Measurements from ENCODE around the gene CDH15. TPM values are rescaled to one million over a fixed set of nuclear protein-coding genes. Genes with fewer than 3 reads are reported as not detected.

CDH15 gene
- total and polyA plus RNA-seq, 2 donors (not counting 1 experiment from before 2014, with no cell fraction given): not detected

DNA sequence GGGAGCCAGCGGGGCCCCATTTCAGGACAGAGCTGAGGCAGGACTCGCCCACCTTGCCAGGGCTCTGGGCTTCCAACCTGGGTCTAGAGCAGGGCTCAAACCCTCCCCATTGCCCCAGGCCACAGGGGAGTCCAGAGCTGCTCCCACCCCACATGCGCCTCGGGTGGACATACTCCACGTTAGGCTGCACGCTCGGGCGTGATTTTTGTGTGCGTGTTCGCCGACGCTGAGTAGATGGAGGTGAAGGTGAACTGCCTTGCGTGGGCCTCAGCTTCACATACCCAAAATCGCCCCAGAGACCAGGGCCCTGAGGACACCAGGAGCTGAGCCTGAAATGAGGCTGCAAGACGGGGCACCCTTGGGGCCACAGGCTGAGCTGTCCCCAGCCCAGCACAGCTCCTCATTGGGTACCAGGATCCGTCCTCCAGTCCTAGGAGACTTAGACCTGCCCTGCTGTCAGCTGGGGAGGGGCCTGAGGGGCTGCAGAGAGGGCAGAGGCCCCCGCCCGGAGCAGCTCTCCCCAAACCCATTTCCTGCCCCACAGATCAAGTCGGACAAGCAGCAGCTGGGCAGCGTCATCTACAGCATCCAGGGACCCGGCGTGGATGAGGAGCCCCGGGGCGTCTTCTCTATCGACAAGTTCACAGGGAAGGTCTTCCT, 8.2 kb downstream of the CDH15 start:
- DNase-seq (no peak), ATAC-seq (ENCODE audit: low read depth) (no peak)
- H3K79me2 ChIP-seq (ENCODE audit: control insufficient read depth, insufficient read depth, low read length): no peaks in the 10 kb centered on the region
- Mint-ChIP-seq H3K27ac (no peak overlapping the region), H3K4me1 (no peaks in the 10 kb centered on the region), H3K4me3 (no peak overlapping the region), H3K9me3 (ENCODE audit: insufficient read depth) (no peaks in the 10 kb centered on the region), H3K27me3 (no peaks in the 10 kb centered on the region)
- no peaks in the 10 kb centered on the region for H3K4me1 ChIP-seq (ENCODE audit: control insufficient read depth in 2 of 2, insufficient read depth in 2 of 2, low read length in 2 of 2)
- H3K9ac ChIP-seq (ENCODE audit: low read length): no peak overlapping the region
- no peak overlapping the region for H3K4me2 ChIP-seq (replicated peaks; ENCODE audit: low read depth, low read length, poor library complexity, severe bottlenecking)
- intact Hi-C loops (cut with micrococcal nuclease): no loop called here
- H3K4me3 ChIP-seq (ENCODE audit: control extremely low read depth in 1 of 5, extremely low read depth in 1 of 5, insufficient read depth in 1 of 5, low read depth in 2 of 5, low read length in 4 of 5): no peak overlapping the region
- H4K20me1 ChIP-seq (ENCODE audit: control insufficient read depth, insufficient read depth, low read length, poor library complexity, severe bottlenecking): no peaks in the 10 kb centered on the region
- CTCF ChIA-PET: no interaction called here
- H3K9me3 ChIP-seq (ENCODE audit: control extremely low read depth in 1 of 3, control insufficient read depth in 2 of 3, insufficient read depth in 1 of 3, low read length in 2 of 3): no peaks in the 10 kb centered on the region
- H3K27me3 ChIP-seq (replicated peaks in 1 of 4; ENCODE audit: control extremely low read depth in 1 of 4, control insufficient read depth in 3 of 4, insufficient read depth in 4 of 4, low read length in 3 of 4): peaks cover 0 to 2% (median 0%) of the 10 kb centered on the region in 4 experiments
- H3K27ac ChIP-seq (ENCODE audit: low read length in 2 of 2): no peak overlapping the region
- POLR2A ChIA-PET: no interaction called here
- 88% methylated on average over 17 of the region's 25 CpGs for WGBS (ENCODE audit: insufficient coverage)
- no peaks in the 10 kb centered on the region for H3K36me3 ChIP-seq (replicated peaks in 1 of 2; ENCODE audit: control extremely low read depth in 1 of 2, control insufficient read depth in 1 of 2, extremely low read depth in 1 of 2, insufficient read depth in 2 of 2, low read length in 1 of 2)
- H2AFZ ChIP-seq (ENCODE audit: insufficient read depth, low read depth, low read length, poor library complexity, severe bottlenecking): no peak overlapping the region
- no peak for TF ChIP-seq EZH2 (IDR thresholded peaks at IDR 0.05; ENCODE audit: borderline replicate concordance, insufficient read depth, low read depth, low read length, poor library complexity, severe bottlenecking)
- TF ChIP-seq, protein P1, sequence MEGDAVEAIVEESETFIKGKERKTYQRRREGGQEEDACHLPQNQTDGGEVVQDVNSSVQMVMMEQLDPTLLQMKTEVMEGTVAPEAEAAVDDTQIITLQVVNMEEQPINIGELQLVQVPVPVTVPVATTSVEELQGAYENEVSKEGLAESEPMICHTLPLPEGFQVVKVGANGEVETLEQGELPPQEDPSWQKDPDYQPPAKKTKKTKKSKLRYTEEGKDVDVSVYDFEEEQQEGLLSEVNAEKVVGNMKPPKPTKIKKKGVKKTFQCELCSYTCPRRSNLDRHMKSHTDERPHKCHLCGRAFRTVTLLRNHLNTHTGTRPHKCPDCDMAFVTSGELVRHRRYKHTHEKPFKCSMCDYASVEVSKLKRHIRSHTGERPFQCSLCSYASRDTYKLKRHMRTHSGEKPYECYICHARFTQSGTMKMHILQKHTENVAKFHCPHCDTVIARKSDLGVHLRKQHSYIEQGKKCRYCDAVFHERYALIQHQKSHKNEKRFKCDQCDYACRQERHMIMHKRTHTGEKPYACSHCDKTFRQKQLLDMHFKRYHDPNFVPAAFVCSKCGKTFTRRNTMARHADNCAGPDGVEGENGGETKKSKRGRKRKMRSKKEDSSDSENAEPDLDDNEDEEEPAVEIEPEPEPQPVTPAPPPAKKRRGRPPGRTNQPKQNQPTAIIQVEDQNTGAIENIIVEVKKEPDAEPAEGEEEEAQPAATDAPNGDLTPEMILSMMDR (IDR thresholded peaks at IDR 0.05): no peak

GRCh38 chr16:89183463-89183862, 11.9 kb downstream of the CDH15 start:
- Mint-ChIP-seq H3K27ac (no peak overlapping the region), H3K27me3 (no peaks in the 10 kb centered on the region), H3K4me1 (no peaks in the 10 kb centered on the region), H3K4me3 (no peak overlapping the region), H3K9me3 (ENCODE audit: insufficient read depth) (no peaks in the 10 kb centered on the region)
- DNase-seq: no peak
- H3K4me3 ChIP-seq (ENCODE audit: control extremely low read depth in 1 of 5, extremely low read depth in 1 of 5, insufficient read depth in 1 of 5, low read depth in 2 of 5, low read length in 4 of 5): no peak overlapping the region
- no peak for ATAC-seq (ENCODE audit: low read depth)
- intact Hi-C loops (cut with micrococcal nuclease): no loop called here
- H3K36me3 ChIP-seq (replicated peaks in 1 of 2; ENCODE audit: control extremely low read depth in 1 of 2, control insufficient read depth in 1 of 2, extremely low read depth in 1 of 2, insufficient read depth in 2 of 2, low read length in 1 of 2): no peaks in the 10 kb centered on the region
- H3K4me1 ChIP-seq (ENCODE audit: control insufficient read depth in 2 of 2, insufficient read depth in 2 of 2, low read length in 2 of 2): no peaks in the 10 kb centered on the region
- ChIA-PET POLR2A (no interaction called here), CTCF (interaction anchor here (1.7 kb wide), 1 partner anchor 16 kb away, joined by 4 read pairs; no protein-coding TSS in a partner anchor)
- no peak overlapping the region for H3K4me2 ChIP-seq (replicated peaks; ENCODE audit: low read depth, low read length, poor library complexity, severe bottlenecking)
- no peaks in the 10 kb centered on the region for H4K20me1 ChIP-seq (ENCODE audit: control insufficient read depth, insufficient read depth, low read length, poor library complexity, severe bottlenecking)
- 68% methylated on average over 11 of the region's 13 CpGs for WGBS (ENCODE audit: insufficient coverage)
- peaks cover 0 to 2% (median 0%) of the 10 kb centered on the region in 4 experiments for H3K27me3 ChIP-seq (replicated peaks in 1 of 4; ENCODE audit: control extremely low read depth in 1 of 4, control insufficient read depth in 3 of 4, insufficient read depth in 4 of 4, low read length in 3 of 4)
- H3K27ac ChIP-seq (ENCODE audit: low read length in 2 of 2): no peak overlapping the region
- H3K9ac ChIP-seq (ENCODE audit: low read length): no peak overlapping the region
- TF ChIP-seq EZH2 (IDR thresholded peaks at IDR 0.05; ENCODE audit: borderline replicate concordance, insufficient read depth, low read depth, low read length, poor library complexity, severe bottlenecking): no peak
- TF ChIP-seq, protein P1 (IDR thresholded peaks at IDR 0.05): no peak
- H3K79me2 ChIP-seq (ENCODE audit: control insufficient read depth, insufficient read depth, low read length): no peaks in the 10 kb centered on the region
- peaks cover 0 to 16% (median 0%) of the 10 kb centered on the region in 3 donors for H3K9me3 ChIP-seq (ENCODE audit: control extremely low read depth in 1 of 3, control insufficient read depth in 2 of 3, insufficient read depth in 1 of 3, low read length in 2 of 3)
- no peak overlapping the region for H2AFZ ChIP-seq (ENCODE audit: insufficient read depth, low read depth, low read length, poor library complexity, severe bottlenecking)
